A549 (cell line): Measurements from ENCODE around the gene CDK7. TPM values are rescaled to one million over a fixed set of nuclear protein-coding genes. Genes with fewer than 3 reads are reported as not detected.

Source experiments
- ATAC-seq, 2 experiments: fragments of 200-7000 bp in 1 of 2; fragments of >200 bp in 1 of 2; cut with Nextera tagmentation in 1 of 2; cut with Tn5 transposase in 1 of 2; 3 replicates each; pipeline versions ENCODE4 v1.8.0 to v1.9.1; 2018 to 2020; ENCODE audit warnings: mild to moderate bottlenecking in 1 of 2, moderate library complexity in 1 of 2
- CTCF ChIA-PET: fragments of 300-600 bp; sonication (Branson Sonifier 250); formaldehyde crosslinking; extraction: SDS; loops from one replicate; lab custom pipeline; 2021; ENCODE audit warnings: antibody characterized with exemption, inconsistent platforms; lab: Yijun Ruan, JAX
- POLR2A ChIA-PET: fragments of 350-600 bp; formaldehyde crosslinking; extraction: SDS; loops from one replicate; lab custom pipeline; 2021; ENCODE audit warnings: antibody characterized with exemption, inconsistent platforms; lab: Yijun Ruan, JAX
- DNase-seq, 2 experiments: peaks; one replicate each; pipeline versions ENCODE4 v3.0.0 to v3.0.0-alpha.2; 2011 to 2016; ENCODE audit warnings: low read depth in 1 of 2, low spot score in 1 of 2
- FAIRE-seq: peaks from 2 replicates; lab custom pipeline; 2011; peaks lifted over from hg19 to GRCh38; lab: Jason Lieb, UNC
- H3K27ac ChIP-seq, 2 experiments: fragments of >200 bp; sonication (Bioruptor Twin); formaldehyde crosslinking; 3 replicates each; pipeline ENCODE4 v1.5.1; 2016 to 2017
- H3K4me1 ChIP-seq: fragments of >200 bp; sonication (Bioruptor Twin); formaldehyde crosslinking; 3 replicates; pipeline ENCODE4 v1.6.1; 2016
- H3K4me2 ChIP-seq: fragments of >200 bp; sonication (Bioruptor Twin); formaldehyde crosslinking; 3 replicates; pipeline ENCODE4 v1.6.1; 2016
- H3K4me3 ChIP-seq: fragments of >200 bp; sonication (Bioruptor Twin); formaldehyde crosslinking; 3 replicates; pipeline ENCODE4 v1.5.1; 2016
- H3K9me3 ChIP-seq: fragments of >200 bp; sonication (Bioruptor Twin); formaldehyde crosslinking; 3 replicates; pipeline ENCODE4 v1.6.1; 2016
- BCL3 ChIP-seq: fragments of >200 bp; sonication (Bioruptor Twin); formaldehyde crosslinking; IDR thresholded peaks from 3 replicates; pipeline ENCODE4 v1.6.1; 2016
- CEBPB ChIP-seq, 2 experiments: fragments of >200 bp in 1 of 2; sonication (Bioruptor Twin) in 1 of 2; formaldehyde crosslinking in 1 of 2; IDR thresholded peaks; 2 replicates each; pipeline ENCODE4 v1.6.1; 2012 to 2016
- CHD2 ChIP-seq: fragments of 150-350 bp; IDR thresholded peaks from 2 replicates; pipeline ENCODE4 v1.6.1; 2014; ENCODE audit warnings: low read length; ENCODE audit not compliant: partially characterized antibody
- CTCF ChIP-seq: fragments of >200 bp; sonication (Bioruptor Twin); formaldehyde crosslinking; IDR thresholded peaks from 3 replicates; pipeline ENCODE4 v1.5.1; 2016
- E2F6 ChIP-seq: IDR thresholded peaks from 2 replicates; pipeline ENCODE4 v1.6.1; 2012; ENCODE audit warnings: low read depth, borderline replicate concordance
- GATA3 ChIP-seq: IDR thresholded peaks from 2 replicates; pipeline ENCODE4 v1.6.1; 2012; ENCODE audit warnings: borderline replicate concordance
- HEYL ChIP-seq: fragments of 250-450 bp; sonication (Bioruptor Pico); IDR thresholded peaks from 2 replicates; pipeline ENCODE4 v1.8.0; 2021; ENCODE audit warnings: mild to moderate bottlenecking, moderate library complexity
- HOXA7 ChIP-seq: fragments of 250-450 bp; sonication (Bioruptor Pico); IDR thresholded peaks from 2 replicates; pipeline ENCODE4 v1.5.0; 2020; ENCODE audit warnings: mild to moderate bottlenecking, moderate library complexity
- JUN ChIP-seq, 2 experiments: fragments of >200 bp; sonication (Bioruptor Twin); formaldehyde crosslinking; IDR thresholded peaks; 2 replicates in 1 of 2; 3 replicates in 1 of 2; pipeline ENCODE4 v1.6.1; 2016 to 2017
- JUNB ChIP-seq: fragments of >200 bp; sonication (Bioruptor Twin); formaldehyde crosslinking; IDR thresholded peaks from 2 replicates; pipeline ENCODE4 v1.6.1; 2016
- KDM5A ChIP-seq: fragments of 200-600 bp; sonication (generic); IDR thresholded peaks from 2 replicates; pipeline ENCODE4 v1.6.1; 2016; ENCODE audit warnings: antibody characterized with exemption, mild to moderate bottlenecking
- MAZ ChIP-seq: fragments of 150-350 bp; IDR thresholded peaks from 2 replicates; pipeline ENCODE4 v1.6.1; 2014; ENCODE audit warnings: antibody characterized with exemption, low read depth, low read length, borderline replicate concordance
- MYC ChIP-seq: IDR thresholded peaks from 2 replicates; pipeline ENCODE4 v1.6.1; 2012; ENCODE audit warnings: mild to moderate bottlenecking, inconsistent platforms, low read length, improper control_type of control experiment, borderline replicate concordance
- POLR2AphosphoS2 ChIP-seq: conservative IDR thresholded peaks from 2 replicates; pipeline ENCODE4 v1.6.1; 2012; ENCODE audit warnings: low read length, improper control_type of control experiment, inconsistent platforms
- RAD21 ChIP-seq, 2 experiments: fragments of >200 bp in 1 of 2; sonication (Bioruptor Twin) in 1 of 2; formaldehyde crosslinking in 1 of 2; IDR thresholded peaks in 1 of 2; conservative IDR thresholded peaks in 1 of 2; 2 replicates in 1 of 2; 3 replicates in 1 of 2; pipeline ENCODE4 v1.6.1; 2012 to 2018; ENCODE audit warnings: inconsistent platforms in 1 of 2
- RARB ChIP-seq: fragments of 250-450 bp; sonication (Bioruptor Pico); IDR thresholded peaks from 2 replicates; pipeline ENCODE4 v1.8.0; 2021; ENCODE audit warnings: mild to moderate bottlenecking, moderate library complexity
- RCOR1 ChIP-seq: fragments of 150-350 bp; IDR thresholded peaks from 2 replicates; pipeline ENCODE4 v1.6.1; 2014; ENCODE audit warnings: antibody characterized with exemption, low read length, low read depth
- RFX5 ChIP-seq: fragments of 450-650 bp; IDR thresholded peaks from 2 replicates; pipeline ENCODE4 v1.7.1; 2014; ENCODE audit warnings: antibody characterized with exemption, mild to moderate bottlenecking, moderate library complexity
- SMC3 ChIP-seq: fragments of >200 bp; sonication (Bioruptor Twin); formaldehyde crosslinking; IDR thresholded peaks from 3 replicates; pipeline ENCODE4 v1.6.1; 2018; ENCODE audit warnings: inconsistent platforms
- SREBF2 ChIP-seq: fragments of 450-650 bp; IDR thresholded peaks from 2 replicates; pipeline ENCODE4 v1.6.1; 2014; ENCODE audit warnings: mild to moderate bottlenecking, moderate library complexity
- TP53 ChIP-seq: fragments of 250-450 bp; sonication (Bioruptor Pico); IDR thresholded peaks from 2 replicates; pipeline ENCODE4 v1.5.0; 2021; ENCODE audit warnings: mild to moderate bottlenecking, moderate library complexity
- ZC3H11A ChIP-seq: fragments of 450-650 bp; IDR thresholded peaks from 2 replicates; pipeline ENCODE4 v1.6.1; 2014; ENCODE audit warnings: antibody characterized with exemption, mild to moderate bottlenecking
- ZSCAN20 ChIP-seq: fragments of 250-450 bp; sonication (Bioruptor Pico); IDR thresholded peaks from 2 replicates; pipeline ENCODE4 v1.8.0; 2022; ENCODE audit warnings: mild to moderate bottlenecking, moderate library complexity
- WGBS: methylation state at CpG from one replicate; pipeline ENCODE4 v1.1.6; 2017; ENCODE audit errors: missing lambda C conversion rate; 5-methylcytosine and 5-hydroxymethylcytosine counted together
- polyA plus RNA-seq, 4 experiments: library from polyadenylated mRNA; depleted of rRNA in 3 of 4; stranded (reverse); fragments of >200 nt; fragmentation: RNase III in 1 of 4; extraction: RNeasy Plus Mini Kit Qiagen cat#74134 plus additional on column Dnase treatment in 1 of 4; gene quantifications; 2 replicates in 3 of 4; 3 replicates in 1 of 4; pipeline ENCODE4 v1.2.3, GENCODE V29; 2011 to 2017
- TF ChIP-seq, protein P1 (sequence below): fragments of 250-450 bp; sonication (Bioruptor Pico); IDR thresholded peaks from 2 replicates; pipeline ENCODE4 v1.5.0; 2020; ENCODE audit warnings: low read depth, mild to moderate bottlenecking, moderate library complexity
- TF ChIP-seq, protein P2 (sequence below): fragments of >200 bp; sonication (Bioruptor Twin); formaldehyde crosslinking; IDR thresholded peaks from 2 replicates; pipeline ENCODE4 v1.6.1; 2016
- TF ChIP-seq, protein P3 (sequence below): fragments of 250-450 bp; sonication (Bioruptor Pico); IDR thresholded peaks from 2 replicates; pipeline ENCODE4 v1.5.0; 2021; ENCODE audit warnings: mild to moderate bottlenecking, moderate library complexity, borderline replicate concordance

Gene CDK7
- polyA plus RNA-seq, 2 of the 4 experiments (the other 2 are of a cell fraction): 63.6 to 118 TPM

DNA sequence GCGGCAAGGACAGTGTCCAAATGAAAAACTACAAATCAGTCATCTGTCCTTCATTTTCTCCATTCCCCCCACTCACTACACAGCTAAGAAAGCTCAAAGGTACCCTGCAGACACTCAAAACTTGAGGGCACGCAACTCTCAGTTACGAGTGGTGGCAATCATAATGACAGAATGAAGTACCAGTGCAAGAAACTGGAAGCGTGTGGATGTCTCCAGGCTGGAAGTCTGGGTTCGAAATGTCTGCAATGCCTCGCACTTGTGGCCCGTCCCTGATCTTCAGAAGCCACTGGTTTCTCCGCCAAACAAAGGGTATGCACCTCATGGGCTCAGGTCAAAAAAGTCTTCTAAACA is 45.9 kb upstream of the CDK7 start:
- TF ChIP-seq SMC3 (no peak), RAD21 (conservative IDR thresholded peaks at IDR 0.05 in 1 of 2, IDR thresholded peaks at IDR 0.05 in 1 of 2) (no peak), ZC3H11A (no peak), TP53 (CRISPR knock-in tag) (no peak), GATA3 (no peak), HOXA7 (CRISPR knock-in tag) (no peak), KDM5A (no peak), RCOR1 (no peak), MYC (no peak), SREBF2 (no peak), JUN (IDR thresholded peaks at IDR 0.05) (no peak), E2F6 (no peak), ZSCAN20 (CRISPR knock-in tag) (no peak), CTCF (no peak), HEYL (CRISPR knock-in tag) (no peak), POLR2AphosphoS2 (no peak)
- TF ChIP-seq, protein P1, sequence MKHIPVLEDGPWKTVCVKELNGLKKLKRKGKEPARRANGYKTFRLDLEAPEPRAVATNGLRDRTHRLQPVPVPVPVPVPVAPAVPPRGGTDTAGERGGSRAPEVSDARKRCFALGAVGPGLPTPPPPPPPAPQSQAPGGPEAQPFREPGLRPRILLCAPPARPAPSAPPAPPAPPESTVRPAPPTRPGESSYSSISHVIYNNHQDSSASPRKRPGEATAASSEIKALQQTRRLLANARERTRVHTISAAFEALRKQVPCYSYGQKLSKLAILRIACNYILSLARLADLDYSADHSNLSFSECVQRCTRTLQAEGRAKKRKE (CRISPR knock-in tag): no peak
- TF ChIP-seq, protein P2, sequence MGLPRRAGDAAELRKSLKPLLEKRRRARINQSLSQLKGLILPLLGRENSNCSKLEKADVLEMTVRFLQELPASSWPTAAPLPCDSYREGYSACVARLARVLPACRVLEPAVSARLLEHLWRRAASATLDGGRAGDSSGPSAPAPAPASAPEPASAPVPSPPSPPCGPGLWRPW: no peak
- ATAC-seq (peak; percentile 25 to 30; a peak in 5 of 6 replicates), FAIRE-seq (no peak), DNase-seq (peak in 1 of 2 experiments; percentile 55)
- peak overlapping the region; percentile 97 for H3K4me2 ChIP-seq
- peak overlapping the region; percentile 84 to 95 for H3K27ac ChIP-seq
- POLR2A ChIA-PET: interaction anchor here (1.5 to 2.1 kb wide), 2 partner anchors 29 to 46 kb away, joined by 3 to 9 read pairs; partner anchors contain the start of gene CDK7
- peak overlapping the region; percentile 74 for H3K4me3 ChIP-seq
- H3K4me1 ChIP-seq: peaks cover 11% of the 10 kb centered on the region; the same call in 2 of the 3 replicates
- H3K9me3 ChIP-seq: no peaks in the 10 kb centered on the region
- 5% methylated on average over 8 of the region's 8 CpGs for WGBS
- CTCF ChIA-PET: interaction anchor here (2.3 to 2.9 kb wide), 2 partner anchors 95 to 145 kb away, joined by 8 to 16 read pairs; partner anchors contain the start of gene SLC30A5

GRCh38 chr5:69189162-69190086 is 45.3 kb upstream of the CDK7 start, which contains the start of gene CENPH:
Gene CENPH, plus strand, starts transcription at chr5:69189583. Its CDS starts 52 bp downstream, at chr5:69189635.
- peak within 1 kb of the TSS; percentile 97 for H3K4me2 ChIP-seq
- CTCF ChIA-PET: interaction anchor here (1.0 to 2.9 kb wide), 5 partner anchors 24 to 146 kb away, joined by 3 to 16 read pairs (median 4); partner anchors contain the start of gene SLC30A5
- ATAC-seq: peak; percentile 94 to 97
- peak within 1 kb of the TSS; percentile 84 to 95 for H3K27ac ChIP-seq
- no peaks in the 10 kb centered on the region for H3K9me3 ChIP-seq
- H3K4me3 ChIP-seq: peak within 1 kb of the TSS; percentile 74
- H3K4me1 ChIP-seq: peaks cover 11% of the 10 kb centered on the region; the same call in 2 of the 3 replicates
- DNase-seq: peak; percentile 89 to 94
- peak; percentile 54 for FAIRE-seq
- under 1% methylated on average over 39 of the region's 55 CpGs for WGBS
- POLR2A ChIA-PET: interaction anchor here (0.6 to 2.1 kb wide), 4 partner anchors 22 to 96 kb away, joined by 3 to 9 read pairs (median 6); partner anchors contain the start of genes CDK7 and SLC30A5
- TF ChIP-seq CHD2 (peak; percentile 42), JUNB (no peak), MYC (0 out of 2 replicates have a peak, but pooled peaks have one; percentile 49), MAZ (no peak), HOXA7 (CRISPR knock-in tag) (no peak), CEBPB (IDR thresholded peaks at IDR 0.05) (peak; percentile 33 to 74; a peak in 3 of 4 replicates), RFX5 (no peak), RARB (CRISPR knock-in tag) (0 out of 2 replicates have a peak, but pooled peaks have one; percentile 21), E2F6 (peak; percentile 90), BCL3 (peak; percentile 77; the same call in 1 of the 3 replicates)
- TF ChIP-seq, protein P3, sequence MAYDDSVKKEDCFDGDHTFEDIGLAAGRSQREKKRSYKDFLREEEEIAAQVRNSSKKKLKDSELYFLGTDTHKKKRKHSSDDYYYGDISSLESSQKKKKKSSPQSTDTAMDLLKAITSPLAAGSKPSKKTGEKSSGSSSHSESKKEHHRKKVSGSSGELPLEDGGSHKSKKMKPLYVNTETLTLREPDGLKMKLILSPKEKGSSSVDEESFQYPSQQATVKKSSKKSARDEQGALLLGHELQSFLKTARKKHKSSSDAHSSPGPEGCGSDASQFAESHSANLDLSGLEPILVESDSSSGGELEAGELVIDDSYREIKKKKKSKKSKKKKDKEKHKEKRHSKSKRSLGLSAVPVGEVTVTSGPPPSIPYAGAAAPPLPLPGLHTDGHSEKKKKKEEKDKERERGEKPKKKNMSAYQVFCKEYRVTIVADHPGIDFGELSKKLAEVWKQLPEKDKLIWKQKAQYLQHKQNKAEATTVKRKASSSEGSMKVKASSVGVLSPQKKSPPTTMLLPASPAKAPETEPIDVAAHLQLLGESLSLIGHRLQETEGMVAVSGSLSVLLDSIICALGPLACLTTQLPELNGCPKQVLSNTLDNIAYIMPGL (CRISPR knock-in tag): no peak
